Stimulated activated CD4-positive, alpha-beta T cell treated with anti-CD3 and anti-CD28 coated beads, Interleukin-1b, Interleukin-23, amount 100 ng/mL, for 24 hours (primary cell): ENCODE data around the gene TMEFF2.
"Not testable (repeated sequence)": the region's sequence is repeated elsewhere in the genome, so short reads cannot be mapped to it uniquely, and the experiment has no call there.

Experiments
- DNase-seq, 4 experiments: peaks; one replicate each; pipeline ENCODE4 v3.0.0-alpha.2; 2020; ENCODE audit warnings: low read depth in 4 of 4, low spot score in 1 of 4

The TMEFF2 gene

DNA sequence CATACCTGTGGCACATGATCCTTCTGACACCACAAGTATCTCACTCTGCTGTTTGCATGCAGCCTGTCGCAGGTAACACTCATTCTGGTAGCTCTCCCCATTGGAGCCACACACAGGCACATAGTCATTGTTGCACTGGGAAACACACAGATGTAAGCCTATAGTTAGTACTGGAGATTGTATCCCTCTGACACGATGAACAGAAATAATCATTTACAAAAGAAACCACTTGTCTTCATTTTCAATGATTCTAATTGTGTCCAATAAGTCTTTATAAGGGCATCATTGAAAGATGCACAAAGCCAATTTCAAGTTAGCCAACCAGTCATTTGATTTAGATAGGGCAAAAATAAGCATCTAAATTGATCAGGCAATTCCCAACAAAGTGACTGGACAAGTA lies 10.4 kb downstream of the TMEFF2 start:
- no peak for DNase-seq

DNA sequence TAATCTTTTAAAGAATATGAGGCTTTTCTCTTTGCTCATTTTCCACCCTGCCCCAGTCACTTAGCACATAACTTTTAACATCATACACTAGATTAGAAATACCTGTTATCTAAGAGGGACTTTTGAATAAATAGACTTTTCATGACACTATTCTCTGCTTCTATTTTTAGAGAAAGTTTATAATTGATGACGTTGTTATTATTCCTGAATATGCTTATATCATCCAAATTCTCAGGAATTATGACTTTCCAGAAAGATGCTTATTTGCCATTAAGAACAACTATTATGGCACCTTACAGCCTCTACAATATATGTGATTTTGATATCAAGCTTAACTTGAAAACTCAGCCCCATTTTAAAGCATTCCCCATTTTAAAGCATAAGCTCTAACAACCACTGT lies 11.4 kb downstream of the TMEFF2 start:
- DNase-seq, result no peak

DNA sequence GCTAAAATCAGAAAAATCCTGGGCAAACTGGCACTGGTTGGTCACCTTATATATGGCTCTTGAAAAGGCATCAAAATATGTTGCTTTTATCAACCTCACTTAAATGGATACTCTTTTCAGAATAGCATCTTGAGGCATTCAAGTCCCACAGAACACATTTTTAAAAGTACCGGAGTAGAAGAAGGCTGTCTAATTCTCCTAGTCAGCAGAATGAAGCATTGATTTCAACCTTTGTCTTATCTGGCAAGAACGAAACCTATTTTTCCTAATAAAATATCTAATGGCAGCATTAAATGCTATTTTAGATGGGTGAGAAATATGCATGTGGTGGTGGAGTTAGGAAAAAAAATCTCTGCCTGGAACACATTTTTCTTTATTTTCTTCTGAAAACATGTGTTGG lies 27.8 kb downstream of the TMEFF2 start:
- DNase-seq, result no peak

DNA sequence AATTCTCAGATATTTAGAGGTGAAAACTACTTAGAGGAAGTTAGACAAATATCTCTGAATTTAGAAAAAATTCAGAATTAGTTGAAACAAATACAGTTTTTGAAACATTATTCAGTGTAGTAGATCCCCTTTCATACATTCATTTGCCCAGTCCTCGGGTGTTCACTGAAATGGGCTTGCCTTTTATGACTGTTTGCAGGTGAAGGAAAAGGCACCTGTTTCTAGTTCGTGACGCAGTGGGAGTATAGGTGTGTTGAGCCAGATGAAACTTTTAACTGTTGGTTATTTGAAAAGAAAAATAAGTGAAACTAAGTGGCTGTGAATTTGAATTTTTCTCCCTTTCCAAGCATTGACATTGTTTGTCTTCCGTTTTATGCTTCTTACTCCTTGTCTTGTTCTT lies 28.9 kb downstream of the TMEFF2 start:
- no peak for DNase-seq

DNA sequence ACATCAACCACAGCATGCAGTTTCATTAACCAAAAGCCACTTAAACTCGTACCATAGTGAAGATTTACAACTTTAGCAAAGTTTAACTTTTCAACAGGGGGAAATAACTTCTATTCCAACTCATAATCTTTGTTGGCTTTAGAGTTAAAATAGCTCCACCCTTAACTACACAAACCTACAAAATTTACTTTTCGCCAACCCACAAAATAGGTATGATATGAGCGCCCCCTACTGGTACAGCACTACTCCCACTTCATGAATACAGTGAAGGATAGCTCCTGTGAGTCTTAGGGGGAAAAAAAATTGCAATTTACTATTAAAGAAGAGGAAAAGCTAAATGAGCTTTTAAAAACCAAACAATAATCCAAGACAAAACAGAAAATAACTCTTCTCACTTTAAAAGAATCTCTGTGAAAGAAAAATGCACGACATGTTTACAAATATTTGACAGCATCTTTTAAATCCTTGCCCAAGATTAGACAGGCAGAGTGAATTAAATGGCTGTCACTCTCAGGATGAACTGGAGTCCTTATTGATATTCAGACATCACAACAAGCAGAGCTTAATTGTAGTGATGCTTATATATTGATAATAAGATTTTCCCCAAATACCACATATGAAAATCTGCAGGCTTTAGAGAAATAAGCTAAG lies 32.2 kb downstream of the TMEFF2 start:
- DNase-seq, result peak; percentile 41 to 75 (median 50)

DNA sequence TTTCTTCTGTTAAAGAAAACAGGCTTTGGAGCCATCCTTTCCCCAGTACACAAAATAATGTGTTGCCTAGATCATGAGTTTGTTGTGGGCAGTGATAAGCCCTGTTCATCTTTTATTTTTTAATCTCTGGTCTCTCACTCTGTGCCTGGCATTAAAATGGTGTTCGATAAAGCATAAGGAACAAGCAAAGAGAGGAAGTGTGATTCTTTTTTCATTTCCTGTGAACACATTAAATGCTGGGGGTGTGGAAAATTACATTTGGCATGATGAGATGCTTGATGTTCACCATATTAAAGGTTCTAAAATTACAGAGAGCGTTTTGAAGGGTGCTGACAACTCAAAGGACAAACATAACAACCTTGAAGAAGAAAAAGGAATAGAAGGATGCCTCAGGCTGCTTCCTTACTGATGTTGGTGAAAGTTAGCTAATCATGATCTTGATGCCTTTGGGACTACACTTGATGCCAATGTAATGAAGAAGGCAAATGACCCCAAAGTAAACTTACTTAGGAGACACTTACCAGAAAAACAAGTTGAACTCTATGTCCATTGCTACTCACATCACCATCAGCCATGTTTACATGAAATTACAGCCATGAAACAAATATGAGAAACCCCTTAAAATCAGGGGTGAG lies 33.0 kb downstream of the TMEFF2 start:
- no peak for DNase-seq

DNA sequence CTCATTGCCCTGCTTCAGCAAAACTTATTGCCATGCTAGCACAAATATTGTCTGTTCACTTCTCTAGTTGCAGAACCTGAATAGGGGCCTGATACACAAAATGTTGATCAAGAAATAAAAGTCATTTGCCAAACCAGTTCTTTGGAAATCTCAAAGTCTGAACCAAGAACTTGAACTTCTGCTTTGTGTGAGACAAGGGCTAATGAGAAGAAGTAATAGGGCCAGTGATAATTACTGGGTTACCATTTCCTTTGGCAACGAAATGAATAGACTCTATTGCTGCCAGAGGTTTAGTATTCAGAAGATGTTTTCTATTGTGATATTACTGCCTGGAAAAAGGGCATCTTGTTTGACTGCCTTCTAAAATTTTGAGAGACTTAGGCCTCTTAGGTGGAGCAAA lies 35.0 kb downstream of the TMEFF2 start:
- DNase-seq, result no peak

DNA sequence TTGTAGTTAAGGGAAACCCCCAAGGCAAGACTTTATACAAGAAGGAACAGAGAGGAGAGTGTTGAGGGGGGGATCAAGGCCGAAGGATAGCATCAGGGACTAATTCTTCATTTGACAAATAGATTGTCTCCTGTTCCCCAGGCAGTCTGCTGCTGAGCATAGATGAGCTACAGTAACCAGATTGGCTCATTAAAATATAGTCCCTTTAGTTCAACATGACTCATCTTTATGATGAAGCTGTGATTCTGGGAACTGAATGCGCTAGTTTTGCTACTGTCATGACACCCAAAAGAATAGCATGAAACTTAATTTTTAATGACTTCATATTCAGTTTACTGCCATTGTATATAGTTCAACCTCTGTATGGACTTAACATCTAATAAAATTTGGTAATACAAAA lies 35.5 kb downstream of the TMEFF2 start:
- DNase-seq, result no peak

DNA sequence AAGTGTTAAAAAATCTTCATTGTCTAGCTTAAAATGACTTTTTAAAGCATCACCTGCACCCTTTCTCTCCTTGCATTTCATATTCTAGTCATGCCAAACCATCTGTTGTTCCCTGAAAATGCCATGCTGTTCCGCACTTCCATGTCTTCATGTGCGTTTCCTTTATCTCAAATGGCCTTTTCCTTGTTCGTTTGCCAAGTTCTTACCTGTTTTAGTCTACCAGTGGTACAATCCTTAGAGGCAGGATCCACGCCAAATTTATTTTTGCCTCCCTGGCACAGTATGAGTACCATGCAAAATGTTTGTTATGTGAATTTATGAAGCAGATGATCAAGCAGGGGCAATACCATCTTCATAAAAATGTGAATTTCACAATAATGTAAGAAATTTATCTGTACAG lies 37.0 kb downstream of the TMEFF2 start:
- DNase-seq, result no peak

DNA sequence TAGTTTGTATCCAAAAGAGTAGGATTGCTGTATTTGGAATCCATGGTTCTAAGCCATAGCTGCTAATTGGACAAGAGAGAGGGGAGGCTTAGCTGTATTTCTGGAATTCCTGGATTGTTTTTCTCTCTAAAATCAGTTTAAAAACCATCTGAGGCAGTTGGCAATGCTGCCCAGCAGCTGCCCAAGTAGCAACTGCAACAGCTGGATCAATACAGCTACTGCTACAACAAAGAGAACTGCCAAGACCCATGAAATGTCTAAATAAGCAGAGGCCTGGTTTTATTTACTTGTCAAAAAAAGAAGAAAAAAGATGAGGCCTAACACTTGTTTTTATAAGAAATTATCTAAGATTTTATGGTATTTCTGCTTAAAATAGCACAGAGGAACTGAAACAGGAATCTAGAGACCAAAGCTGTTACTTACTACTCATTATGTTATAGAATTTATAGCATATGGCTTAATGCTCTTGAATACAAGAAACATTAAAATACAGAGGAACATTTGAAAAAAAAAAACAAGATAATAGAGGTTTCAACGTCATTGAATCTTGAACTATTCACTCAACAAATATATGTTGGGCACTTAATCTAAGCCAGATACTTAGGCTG lies 39.1 kb downstream of the TMEFF2 start:
- no peak for DNase-seq

DNA sequence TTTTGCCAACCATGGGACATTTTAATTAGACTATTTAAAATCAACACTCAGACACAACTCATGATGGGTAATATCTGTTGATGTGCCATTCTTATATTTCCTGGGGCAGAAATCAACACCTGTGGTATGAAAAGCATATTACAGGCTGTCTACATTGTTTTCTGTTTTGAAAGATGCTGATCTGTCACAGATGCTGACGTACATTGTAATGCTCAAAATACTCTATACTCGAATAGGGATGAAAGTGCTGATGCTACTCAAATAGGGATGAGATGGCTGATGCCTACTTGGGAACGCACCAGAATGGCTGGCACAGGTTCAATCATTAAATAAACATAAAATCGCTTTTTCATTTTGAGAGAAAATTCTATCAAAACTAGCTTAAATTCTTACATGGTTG lies 41.2 kb downstream of the TMEFF2 start:
- DNase-seq, result no peak

DNA sequence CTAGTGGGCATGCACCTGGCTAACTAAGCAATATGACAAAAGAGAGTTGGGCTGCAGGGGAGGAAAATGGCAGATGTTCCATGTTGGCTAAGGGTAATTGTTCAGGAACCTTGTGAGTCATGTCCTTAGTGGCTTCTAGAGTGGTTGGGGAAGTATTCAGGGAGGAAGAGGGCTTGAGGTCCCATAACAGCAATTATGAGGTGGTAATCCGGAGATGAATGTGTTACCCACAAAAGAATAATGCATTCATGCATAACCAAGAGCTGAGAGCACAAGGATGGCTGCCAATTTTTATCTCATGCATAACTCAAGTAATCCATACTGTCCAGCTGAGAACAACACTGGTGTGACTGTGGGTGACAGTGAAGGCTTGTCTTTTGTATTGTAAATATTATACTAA lies 42.9 kb downstream of the TMEFF2 start:
- no peak for DNase-seq

DNA sequence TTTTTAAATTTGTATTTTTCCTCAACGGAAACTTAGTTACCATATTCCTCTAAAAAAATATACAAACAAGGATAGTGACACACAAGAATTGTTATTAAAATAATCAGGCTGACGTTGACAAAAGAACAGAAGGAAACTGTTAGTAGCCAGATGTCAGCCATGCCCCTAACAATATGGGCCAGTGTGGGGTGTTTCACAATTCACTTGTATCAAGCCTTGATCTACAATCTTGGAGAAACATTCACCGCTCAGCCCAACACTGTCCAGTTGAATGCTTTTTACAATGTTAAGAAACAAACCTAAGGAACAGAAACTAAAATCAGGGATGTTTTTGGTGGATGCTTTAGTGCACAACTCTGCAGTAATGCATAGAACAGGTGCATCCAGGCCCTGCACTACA lies 44.6 kb downstream of the TMEFF2 start:
- DNase-seq, result no peak

DNA sequence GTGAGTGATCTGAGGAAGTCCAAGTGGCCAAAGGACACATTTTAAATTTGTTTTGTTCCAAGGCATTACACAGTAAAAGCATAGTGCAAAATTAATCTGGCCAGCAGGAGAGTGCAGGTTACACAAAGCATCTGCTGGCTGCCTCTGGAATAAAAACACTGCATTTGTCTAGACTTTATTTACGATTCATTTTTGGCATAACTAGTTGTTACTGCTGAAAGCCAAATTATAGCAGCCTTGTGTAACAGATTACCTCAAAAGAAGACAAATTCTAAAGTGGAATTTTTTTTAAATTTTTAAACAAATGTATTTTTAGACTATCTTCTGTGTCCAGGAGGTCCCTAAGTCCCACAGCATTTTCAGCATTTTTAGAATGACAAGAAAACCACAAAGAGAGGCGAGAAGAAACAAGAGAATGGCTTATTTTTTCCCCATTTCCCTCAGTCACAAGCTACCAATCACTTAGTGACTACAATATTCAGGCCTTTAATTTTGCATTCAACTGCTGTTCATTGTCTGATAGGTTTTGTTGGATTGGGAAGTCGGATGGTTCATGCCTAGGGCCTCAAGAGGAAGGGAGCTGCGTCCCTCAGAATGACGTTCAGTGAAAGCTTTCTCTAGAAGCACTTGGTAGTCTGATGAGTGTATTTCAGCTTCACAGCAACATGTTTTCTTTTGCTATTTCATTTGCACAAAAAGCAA lies 46.0 kb downstream of the TMEFF2 start:
- DNase-seq, result no peak

DNA sequence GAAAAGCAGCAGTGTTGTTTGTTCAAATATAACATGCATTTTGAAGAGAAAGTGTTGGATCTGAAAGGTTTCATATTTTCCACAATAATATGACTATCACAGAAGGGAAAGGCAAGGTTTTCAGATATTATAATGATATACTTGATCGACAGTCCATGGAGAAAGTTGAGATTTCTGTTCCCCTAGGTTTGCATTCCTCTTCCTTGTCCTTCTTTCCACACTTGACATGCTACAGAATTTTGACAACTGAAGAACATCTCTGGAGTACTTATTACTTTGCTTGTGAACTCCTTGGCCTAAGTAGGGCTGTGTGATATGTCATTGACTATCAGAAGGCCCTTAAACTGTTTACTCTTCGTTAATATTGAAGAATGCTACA lies 46.5 kb downstream of the TMEFF2 start:
- no peak for DNase-seq

DNA sequence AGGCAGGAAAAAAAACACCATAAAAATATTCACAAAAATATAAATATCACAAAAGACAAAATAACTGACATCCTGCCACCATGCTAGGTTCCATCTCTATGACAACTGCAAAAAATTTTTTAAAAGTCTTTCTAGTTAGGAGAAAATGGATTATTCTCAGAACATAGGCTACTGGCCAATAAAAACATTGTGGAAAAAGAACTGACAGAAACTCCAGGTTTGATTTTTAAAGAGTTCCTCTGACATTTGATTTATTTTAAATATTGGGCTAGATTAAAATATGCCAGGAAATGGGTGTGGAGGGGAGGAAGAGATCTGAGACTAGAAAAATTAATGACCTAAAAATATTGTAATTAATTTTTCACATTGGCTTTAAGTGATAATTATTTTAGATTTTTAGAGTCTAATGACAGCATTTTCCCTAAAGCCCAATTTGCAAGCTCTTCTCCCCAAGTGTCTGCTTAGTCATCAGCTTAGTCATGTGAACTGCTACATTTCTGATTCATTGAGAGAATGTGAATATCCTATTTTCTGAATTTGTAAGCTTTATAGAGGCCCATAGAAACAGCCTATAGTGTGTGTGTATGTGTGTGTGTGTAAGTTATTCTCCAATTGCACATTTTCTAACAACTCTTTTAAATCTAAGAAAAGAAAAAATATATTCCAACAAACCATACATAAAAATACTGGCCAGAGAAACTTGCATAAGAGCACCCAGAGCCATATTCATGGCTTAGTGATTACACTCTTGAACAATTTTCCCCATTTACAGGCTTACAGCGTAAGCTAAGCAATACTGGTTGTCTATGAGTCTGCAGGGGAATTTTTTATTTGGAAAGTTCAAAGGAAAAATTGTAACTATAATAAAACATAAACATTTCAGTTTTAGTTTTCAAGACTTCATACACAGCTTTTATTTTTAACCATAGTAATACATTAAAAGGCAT lies 48.4 kb downstream of the TMEFF2 start:
- no peak for DNase-seq

DNA sequence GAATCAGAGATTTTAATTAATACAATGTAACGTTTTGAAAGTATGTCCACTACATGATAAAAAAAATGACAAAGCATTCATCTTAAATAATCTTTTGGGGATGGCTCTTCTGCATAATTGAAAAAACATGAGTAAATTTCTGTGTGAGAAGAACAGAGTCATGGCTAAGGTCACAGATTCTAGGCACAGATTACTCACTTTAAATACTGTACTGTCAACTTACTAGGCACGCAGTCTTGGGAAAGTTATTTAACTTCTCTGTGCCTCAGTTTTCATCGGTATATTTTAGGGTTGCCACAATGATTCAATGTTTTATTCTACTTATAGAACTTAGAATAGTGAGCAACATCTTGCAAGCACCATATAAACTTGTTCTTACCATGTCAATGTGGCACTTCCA lies 49.2 kb downstream of the TMEFF2 start:
- no peak for DNase-seq

DNA sequence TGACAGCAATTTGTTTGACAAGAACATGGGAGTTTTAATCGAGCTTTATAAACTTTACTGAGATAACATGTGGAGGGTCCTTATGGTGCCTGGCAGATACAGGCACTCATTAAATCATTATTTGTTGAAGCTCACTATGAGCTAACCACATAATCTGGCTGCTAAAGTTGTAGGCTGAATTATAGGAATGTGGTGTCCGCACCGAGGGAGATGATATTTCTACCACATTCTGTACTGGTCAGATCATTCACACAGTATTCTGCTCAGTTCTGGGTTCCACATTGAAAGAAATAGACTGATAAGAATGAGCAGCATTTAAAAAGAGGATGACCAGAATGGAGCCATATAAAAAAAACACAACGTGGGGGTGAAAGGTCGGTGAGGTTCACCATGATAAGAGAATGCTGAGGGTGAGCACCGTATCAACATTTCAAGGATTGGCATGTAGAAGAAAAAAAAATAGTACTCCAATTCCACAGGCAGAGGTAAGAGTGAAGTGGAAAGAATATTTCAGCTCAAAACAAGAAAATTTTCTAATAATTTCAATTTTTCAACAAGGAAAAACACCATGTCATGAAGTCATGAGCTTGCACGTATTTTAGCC lies 54.4 kb downstream of the TMEFF2 start:
- DNase-seq, result no peak

DNA sequence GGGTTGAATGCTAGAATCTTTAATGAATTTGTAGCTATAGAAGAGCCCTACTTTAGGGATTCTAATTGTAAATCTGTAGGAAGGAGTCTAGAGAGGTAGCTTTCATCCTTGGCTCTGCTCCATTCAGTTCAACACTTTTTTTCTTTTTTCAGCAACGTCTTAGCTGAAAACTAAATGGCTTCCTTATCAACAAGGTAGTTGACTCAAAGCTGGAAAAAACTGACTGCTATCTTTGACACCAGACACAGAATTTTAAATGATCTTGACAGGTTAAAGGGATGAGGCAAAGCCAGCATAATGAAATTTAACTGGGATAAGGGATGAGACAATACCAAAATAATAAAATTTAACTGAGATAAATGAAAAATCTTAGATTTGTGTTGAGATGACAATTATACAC lies 54.9 kb downstream of the TMEFF2 start:
- no peak for DNase-seq

DNA sequence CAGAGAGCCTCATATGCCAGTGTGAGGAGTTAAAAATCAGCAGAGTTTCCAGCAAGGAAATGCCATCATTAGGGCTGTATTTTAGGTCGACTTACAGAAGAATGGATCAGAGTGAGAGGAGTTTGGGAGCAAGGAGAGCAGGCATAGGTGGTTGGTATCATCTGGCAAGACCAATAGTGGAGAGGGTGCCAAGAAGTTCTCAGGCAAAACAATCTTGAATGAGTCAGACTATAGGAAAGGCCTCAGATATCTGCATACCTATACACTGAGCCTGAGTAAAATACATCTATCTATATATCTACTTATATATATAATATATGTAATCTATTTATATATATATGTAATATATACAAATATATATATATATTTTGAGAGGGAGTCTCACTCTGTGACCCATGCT lies 57.3 kb downstream of the TMEFF2 start:
- no peak for DNase-seq

DNA sequence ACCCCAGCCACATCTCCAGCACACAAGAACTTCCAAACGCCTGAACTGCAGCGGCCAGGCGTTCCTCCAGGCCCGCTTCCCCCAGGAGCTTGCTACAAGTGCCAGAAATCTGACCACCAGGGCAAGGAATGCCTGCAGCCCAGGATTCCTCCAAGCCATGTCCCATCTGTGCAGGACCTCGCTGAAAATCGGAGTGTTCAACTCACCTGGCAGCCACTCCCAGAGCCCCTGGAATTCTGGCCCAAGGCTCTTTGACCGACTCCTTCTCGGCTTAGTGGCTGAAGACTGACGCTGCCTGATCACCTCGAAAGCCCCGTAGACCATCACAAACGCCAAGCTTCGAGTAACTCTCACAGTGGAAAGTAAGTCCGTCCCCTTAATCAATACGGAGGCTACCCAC lies 62.1 kb downstream of the TMEFF2 start:
- not testable (repeated sequence) for DNase-seq
